ENCODE data around the gene TLE4. TPM values are rescaled to one million over a fixed set of nuclear protein-coding genes. Genes with fewer than 3 reads are reported as not detected.

The TLE4 gene
- total RNA-seq, 1 donor from 2014 or later, result 16.3 TPM

DNA sequence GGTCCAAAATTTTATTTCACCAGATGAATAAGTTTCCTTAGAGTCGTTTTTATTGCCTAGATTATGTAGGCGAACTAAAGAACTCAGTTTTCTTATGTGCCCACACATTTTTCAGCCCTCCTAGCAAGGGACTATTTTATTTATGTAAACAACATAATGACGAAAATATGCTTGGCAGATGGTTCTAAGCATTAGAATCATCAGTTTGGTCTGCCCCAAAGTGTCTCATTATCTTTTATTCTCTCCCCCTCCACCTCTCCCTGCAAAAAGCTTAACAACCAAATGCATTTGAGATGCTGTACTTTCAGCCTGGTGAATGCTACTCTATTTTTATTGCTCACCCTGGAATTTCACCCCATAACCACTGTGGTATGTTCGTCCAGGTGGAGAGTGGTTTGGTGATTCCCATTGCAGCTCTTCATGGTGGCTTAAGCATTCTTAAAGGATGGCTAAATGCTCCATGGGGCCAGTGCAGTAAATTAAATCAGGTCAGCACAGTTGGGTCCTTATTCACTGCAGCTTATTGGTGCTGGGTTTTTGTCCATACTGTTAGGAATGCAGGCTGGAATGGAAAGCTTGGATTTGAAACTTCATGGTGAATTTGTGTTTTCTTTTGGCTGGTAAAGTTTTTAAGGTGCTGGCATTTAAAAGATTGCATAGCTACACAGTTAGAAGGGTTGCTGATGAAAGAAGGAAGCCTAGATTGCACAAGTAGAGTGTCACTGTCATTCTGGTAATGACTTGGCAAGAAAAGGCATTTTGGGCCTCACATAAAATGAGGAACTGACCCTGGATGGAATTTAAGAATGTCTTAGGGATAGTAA, 39.2 kb downstream of the TLE4 start:
- H3K4me3 ChIP-seq (ENCODE audit: low read depth, low read length), result no peak overlapping the region
- peak; percentile 59 for DNase-seq (ENCODE audit: low read depth)
- TF ChIP-seq, protein P1, sequence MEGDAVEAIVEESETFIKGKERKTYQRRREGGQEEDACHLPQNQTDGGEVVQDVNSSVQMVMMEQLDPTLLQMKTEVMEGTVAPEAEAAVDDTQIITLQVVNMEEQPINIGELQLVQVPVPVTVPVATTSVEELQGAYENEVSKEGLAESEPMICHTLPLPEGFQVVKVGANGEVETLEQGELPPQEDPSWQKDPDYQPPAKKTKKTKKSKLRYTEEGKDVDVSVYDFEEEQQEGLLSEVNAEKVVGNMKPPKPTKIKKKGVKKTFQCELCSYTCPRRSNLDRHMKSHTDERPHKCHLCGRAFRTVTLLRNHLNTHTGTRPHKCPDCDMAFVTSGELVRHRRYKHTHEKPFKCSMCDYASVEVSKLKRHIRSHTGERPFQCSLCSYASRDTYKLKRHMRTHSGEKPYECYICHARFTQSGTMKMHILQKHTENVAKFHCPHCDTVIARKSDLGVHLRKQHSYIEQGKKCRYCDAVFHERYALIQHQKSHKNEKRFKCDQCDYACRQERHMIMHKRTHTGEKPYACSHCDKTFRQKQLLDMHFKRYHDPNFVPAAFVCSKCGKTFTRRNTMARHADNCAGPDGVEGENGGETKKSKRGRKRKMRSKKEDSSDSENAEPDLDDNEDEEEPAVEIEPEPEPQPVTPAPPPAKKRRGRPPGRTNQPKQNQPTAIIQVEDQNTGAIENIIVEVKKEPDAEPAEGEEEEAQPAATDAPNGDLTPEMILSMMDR (conservative IDR thresholded peaks at IDR 0.05; ENCODE audit: low read depth, low read length), result no peak

DNA sequence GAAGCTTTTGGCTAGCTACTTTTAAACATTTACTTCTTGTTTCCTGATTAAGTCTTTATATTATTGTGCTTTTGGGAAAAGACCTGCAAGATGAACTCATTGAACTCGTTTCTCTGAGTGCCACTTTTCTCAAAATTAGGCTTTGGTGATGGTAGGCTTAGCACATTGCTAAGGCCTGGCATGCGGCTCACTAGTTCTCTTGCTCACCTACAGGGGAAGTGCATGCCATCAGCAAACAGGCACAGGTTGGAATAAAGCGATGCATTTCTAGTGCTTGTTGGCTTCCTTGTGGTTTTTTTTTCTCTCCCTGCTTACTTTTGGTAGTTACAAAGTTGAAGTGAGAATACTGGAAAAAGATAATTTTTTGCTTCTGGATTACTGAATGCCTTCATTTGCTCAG, 41.4 kb downstream of the TLE4 start:
- DNase-seq (ENCODE audit: low read depth), result no peak
- H3K4me3 ChIP-seq (ENCODE audit: low read depth, low read length), result no peak overlapping the region
- TF ChIP-seq, protein P1 (conservative IDR thresholded peaks at IDR 0.05; ENCODE audit: low read depth, low read length), result no peak

DNA sequence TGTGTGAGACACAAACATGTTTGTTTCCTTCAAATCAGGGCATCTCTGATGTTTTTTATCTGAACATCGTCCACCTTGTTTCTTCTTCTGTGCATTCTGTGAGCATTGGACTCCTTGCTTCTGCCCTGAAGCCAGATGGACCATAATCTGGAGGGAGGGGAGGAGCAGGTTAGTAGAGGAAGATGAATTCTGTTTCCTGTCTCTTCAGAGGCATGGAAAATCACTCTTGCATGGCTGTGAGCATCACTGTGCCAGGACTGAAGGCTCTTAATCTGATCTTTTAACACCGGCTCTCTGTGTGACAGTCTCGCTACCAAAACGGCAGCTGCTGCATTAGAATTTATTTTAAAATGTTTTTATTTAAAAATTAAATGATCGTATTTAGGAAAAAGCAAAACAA, 43.3 kb downstream of the TLE4 start:
- TF ChIP-seq, protein P1 (conservative IDR thresholded peaks at IDR 0.05; ENCODE audit: low read depth, low read length), result no peak

DNA sequence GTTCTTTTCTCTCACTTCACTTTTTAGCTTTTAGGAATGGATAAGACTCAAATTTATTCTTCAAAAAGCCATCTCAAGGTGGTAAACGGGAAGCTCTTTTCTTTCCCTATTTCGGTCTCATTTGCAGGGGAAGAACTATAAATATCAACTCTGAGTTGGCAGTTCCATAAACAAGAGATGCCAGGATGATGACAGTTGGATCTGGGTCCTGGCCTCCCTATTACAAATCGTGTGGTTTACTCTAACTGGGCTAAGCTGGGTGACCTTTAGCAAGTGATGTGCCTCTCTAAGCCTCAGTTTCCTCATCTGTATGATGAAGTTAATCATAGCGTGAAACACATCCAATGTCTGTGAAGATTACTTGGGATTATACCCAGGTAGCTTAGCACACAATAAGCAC, 44.2 kb downstream of the TLE4 start:
- DNase-seq (ENCODE audit: low read depth), result no peak
- no peak overlapping the region for H3K4me3 ChIP-seq (ENCODE audit: low read depth, low read length)
- TF ChIP-seq, protein P1 (conservative IDR thresholded peaks at IDR 0.05; ENCODE audit: low read depth, low read length), result no peak

More for the DNA sequence above, 43.3 kb downstream of the TLE4 start:
- no peak for DNase-seq (ENCODE audit: low read depth)
- no peak overlapping the region for H3K4me3 ChIP-seq (ENCODE audit: low read depth, low read length)

DNA sequence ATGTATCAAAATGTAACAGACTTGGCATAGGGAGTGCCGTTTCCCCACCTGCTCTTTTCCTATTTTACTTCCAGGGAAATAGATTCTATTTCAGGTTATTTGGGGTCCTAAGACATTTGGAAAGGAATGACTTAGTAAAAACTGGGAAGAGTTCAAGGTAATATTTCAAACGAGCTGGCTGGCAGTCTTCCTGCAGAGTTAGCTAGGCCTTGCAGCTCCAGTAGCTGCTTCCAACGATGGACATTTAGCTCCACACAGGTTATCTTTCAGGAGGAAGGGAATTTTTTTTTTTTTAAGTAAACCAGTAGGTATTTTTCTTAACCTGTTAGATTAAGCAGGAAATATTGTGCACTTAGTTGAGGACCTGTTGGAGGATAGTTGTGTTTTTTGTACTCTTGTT, 45.2 kb downstream of the TLE4 start:
- no peak overlapping the region for H3K4me3 ChIP-seq (ENCODE audit: low read depth, low read length)
- no peak for DNase-seq (ENCODE audit: low read depth)
- TF ChIP-seq, protein P1 (conservative IDR thresholded peaks at IDR 0.05; ENCODE audit: low read depth, low read length), result no peak

DNA sequence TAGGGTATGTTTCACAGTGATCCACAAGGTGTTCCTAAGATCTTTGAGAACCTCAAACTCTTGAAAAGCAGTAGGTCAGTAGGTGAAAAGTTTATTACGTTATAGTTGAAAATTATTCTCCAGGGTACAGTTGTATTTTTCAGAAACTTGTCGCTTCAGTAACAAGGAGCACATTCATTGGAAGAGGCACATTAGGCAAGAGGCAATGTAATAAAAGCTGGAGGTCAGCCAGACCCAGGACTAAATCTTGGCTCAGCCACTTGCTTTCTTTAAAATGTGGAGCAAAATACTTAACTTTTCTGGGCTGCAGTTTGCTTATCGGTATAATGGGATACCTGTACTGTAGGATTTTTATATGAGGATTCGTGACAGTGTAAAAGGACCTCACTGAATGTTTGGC, 45.6 kb downstream of the TLE4 start:
- TF ChIP-seq, protein P1 (conservative IDR thresholded peaks at IDR 0.05; ENCODE audit: low read depth, low read length), result no peak
- no peak overlapping the region for H3K4me3 ChIP-seq (ENCODE audit: low read depth, low read length)
- no peak for DNase-seq (ENCODE audit: low read depth)

DNA sequence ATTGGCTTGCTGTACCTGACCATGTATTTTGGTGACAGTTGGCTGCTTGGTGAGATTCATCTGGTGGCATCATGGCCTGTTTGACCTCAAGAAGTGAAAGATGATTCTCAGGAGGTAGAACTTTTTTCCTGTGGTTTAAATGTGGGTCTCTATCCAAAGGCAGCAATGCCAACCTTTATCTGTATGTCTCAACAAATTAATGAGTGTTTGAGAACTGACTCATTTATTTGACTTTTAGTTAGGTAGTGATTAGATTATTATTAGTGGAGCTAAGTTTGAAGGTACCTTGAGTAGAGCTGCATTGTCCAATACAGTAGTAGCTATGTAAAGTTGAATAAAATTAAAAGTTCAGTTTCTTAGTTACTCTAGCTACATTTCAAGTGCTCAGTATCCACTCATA, 48.2 kb downstream of the TLE4 start:
- TF ChIP-seq, protein P1 (conservative IDR thresholded peaks at IDR 0.05; ENCODE audit: low read depth, low read length), result no peak
- no peak overlapping the region for H3K4me3 ChIP-seq (ENCODE audit: low read depth, low read length)
- DNase-seq (ENCODE audit: low read depth), result no peak

All from epithelial cell of proximal tubule (primary cell).